ENCODE measurements around the gene TKT. TPM values are rescaled to one million over a fixed set of nuclear protein-coding genes. Genes with fewer than 3 reads are reported as not detected.

TKT gene
- polyA plus RNA-seq, 4 donors, result 58.8 to 407 (median 128) TPM

DNA sequence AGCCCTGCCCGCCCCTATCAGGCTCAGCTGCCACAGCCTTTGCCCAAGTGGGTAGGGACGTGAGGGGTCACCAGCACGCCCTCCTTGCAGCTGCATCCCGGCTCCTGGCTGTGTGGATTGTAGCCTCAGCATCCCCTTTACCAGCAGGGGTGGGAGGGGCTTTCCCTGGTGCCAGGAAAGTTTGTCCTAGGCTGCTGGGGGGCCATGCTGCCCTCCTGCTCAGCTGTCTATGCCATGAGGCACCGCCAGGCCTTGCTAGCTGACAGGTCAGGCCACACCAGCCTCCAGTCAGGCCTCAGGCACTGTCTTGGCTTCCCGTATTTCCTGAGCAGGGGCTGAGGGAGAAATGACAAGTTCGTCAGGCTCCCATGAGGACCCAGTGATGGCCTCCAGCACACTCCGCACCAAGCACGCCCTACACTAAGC, 32.3 kb downstream of the TKT start:
- Histone ChIP-seq H3K4me1 (ENCODE audit: control insufficient read depth in 3 of 3, insufficient read depth in 2 of 3, low read depth in 1 of 3, low read length in 2 of 3) (no peaks in the 10 kb centered on the region), H3K4me3 (ENCODE audit: low read depth in 1 of 3, low read length in 3 of 3) (no peak overlapping the region), H3K27me3 (ENCODE audit: control insufficient read depth in 3 of 3, insufficient read depth in 3 of 3, low read length in 3 of 3) (no peaks in the 10 kb centered on the region), H3K27ac (ENCODE audit: low read depth in 1 of 3, low read length in 2 of 3) (no peak overlapping the region), H3K9me3 (ENCODE audit: control insufficient read depth in 2 of 2, insufficient read depth in 1 of 2, low read depth in 1 of 2, low read length in 1 of 2) (peaks cover 0 to 2% of the 10 kb centered on the region in 2 donors), H3K36me3 (ENCODE audit: control insufficient read depth in 3 of 3, insufficient read depth in 2 of 3, low read depth in 1 of 3, low read length in 3 of 3) (peaks cover 9 to 64% (median 25%) of the 10 kb centered on the region in 3 donors)
- FAIRE-seq (no peak), DNase-seq (no peak)
- 90 to 94% (median 92%) methylated on average over 9 of the region's 9 CpGs for WGBS, 3 donors

DNA sequence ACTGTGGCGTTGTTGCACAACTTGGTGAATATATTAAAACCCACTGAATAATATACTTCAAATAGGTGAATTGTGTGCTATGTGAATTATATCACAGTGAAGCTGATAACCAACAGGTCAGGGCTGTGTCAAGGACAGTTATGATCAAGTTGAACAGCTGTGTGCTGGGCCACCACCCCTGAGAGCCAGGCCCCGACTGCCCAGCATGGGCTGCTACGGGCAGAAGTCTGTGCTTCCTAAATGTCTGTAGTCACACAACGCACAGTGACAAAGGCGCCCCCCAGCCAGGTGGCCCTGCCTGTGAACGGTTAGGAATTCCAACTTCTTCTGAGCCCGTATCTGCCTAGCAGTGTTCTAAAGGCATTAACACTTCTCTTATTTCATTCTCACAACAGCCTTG, 32.8 kb downstream of the TKT start:
- Histone ChIP-seq H3K27ac (ENCODE audit: low read depth in 1 of 3, low read length in 2 of 3) (no peak overlapping the region), H3K4me1 (ENCODE audit: control insufficient read depth in 3 of 3, insufficient read depth in 2 of 3, low read depth in 1 of 3, low read length in 2 of 3) (no peaks in the 10 kb centered on the region), H3K36me3 (ENCODE audit: control insufficient read depth in 3 of 3, insufficient read depth in 2 of 3, low read depth in 1 of 3, low read length in 3 of 3) (peaks cover 9 to 59% (median 24%) of the 10 kb centered on the region in 3 donors), H3K9me3 (ENCODE audit: control insufficient read depth in 2 of 2, insufficient read depth in 1 of 2, low read depth in 1 of 2, low read length in 1 of 2) (peaks cover 0 to 2% of the 10 kb centered on the region in 2 donors), H3K4me3 (ENCODE audit: low read depth in 1 of 3, low read length in 3 of 3) (no peak overlapping the region), H3K27me3 (ENCODE audit: control insufficient read depth in 3 of 3, insufficient read depth in 3 of 3, low read length in 3 of 3) (no peaks in the 10 kb centered on the region)
- FAIRE-seq (no peak), DNase-seq (no peak)
- 74 to 79% (median 75%) methylated on average over 7 of the region's 7 CpGs for WGBS, 3 donors

DNA sequence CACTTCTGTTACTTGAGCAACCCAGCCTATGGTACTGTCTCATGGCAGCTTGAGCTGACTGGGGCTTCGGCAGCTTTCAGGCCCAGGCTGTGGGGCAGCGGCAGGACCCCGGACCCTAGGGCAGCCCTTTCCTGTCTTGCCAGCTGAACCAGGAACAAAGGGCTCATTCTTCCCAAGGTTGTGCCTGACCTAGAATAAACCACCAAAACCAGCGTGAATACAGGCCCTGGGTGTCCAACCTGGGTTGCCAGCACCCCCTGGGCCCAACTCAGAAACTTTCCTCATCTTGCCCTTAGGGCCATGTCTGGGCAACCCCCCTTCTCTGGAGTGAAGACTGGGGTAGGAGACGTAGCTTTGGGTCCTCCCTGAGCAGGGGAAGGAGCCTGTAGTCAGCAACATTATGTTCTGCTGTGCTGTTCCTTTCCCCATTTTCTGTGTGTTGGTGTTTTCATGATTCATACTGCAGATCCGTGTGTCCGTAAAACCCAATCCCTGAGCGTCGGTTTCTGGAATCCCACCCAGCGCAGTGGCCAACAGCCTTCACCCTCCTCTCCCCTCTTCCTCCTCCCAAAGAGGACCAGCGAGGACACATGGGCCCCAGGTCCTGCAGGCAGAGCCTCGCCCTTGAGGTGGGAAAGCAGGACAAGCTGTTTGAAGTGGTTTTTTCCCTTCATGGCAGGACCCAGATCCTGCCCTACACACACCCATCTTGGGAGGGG, 33.5 kb downstream of the TKT start:
- H3K27ac ChIP-seq (ENCODE audit: low read depth in 1 of 3, low read length in 2 of 3), result no peak overlapping the region
- no peak for FAIRE-seq
- no peaks in the 10 kb centered on the region for H3K27me3 ChIP-seq (ENCODE audit: control insufficient read depth in 3 of 3, insufficient read depth in 3 of 3, low read length in 3 of 3)
- no peaks in the 10 kb centered on the region for H3K4me1 ChIP-seq (ENCODE audit: control insufficient read depth in 3 of 3, insufficient read depth in 2 of 3, low read depth in 1 of 3, low read length in 2 of 3)
- peaks cover 0 to 2% of the 10 kb centered on the region in 2 donors for H3K9me3 ChIP-seq (ENCODE audit: control insufficient read depth in 2 of 2, insufficient read depth in 1 of 2, low read depth in 1 of 2, low read length in 1 of 2)
- 90 to 93% (median 90%) methylated on average over 12 of the region's 12 CpGs for WGBS, 3 donors
- H3K36me3 ChIP-seq (ENCODE audit: control insufficient read depth in 3 of 3, insufficient read depth in 2 of 3, low read depth in 1 of 3, low read length in 3 of 3), result peaks cover 7 to 52% (median 22%) of the 10 kb centered on the region in 3 donors
- no peak overlapping the region for H3K4me3 ChIP-seq (ENCODE audit: low read depth in 1 of 3, low read length in 3 of 3)
- no peak for DNase-seq

DNA sequence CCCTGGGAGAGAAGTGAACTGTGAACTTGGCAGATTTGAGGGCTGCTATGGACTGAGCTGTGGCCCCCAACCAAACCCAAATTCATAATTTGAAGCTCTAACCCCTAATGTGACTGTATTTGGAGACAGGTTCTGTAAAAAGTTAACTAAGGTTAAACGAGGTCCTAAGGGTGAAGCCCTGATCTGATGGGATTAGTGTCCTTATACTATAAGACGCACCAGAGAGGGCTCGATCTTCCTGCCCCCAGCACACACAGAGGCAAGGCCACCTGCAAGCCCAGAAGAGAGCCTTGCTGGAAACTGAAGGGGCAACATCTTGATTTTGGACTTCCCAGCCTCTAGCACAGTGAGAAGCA, 34.0 kb downstream of the TKT start:
- Histone ChIP-seq H3K4me3 (ENCODE audit: low read depth in 1 of 3, low read length in 3 of 3) (no peak overlapping the region), H3K4me1 (ENCODE audit: control insufficient read depth in 3 of 3, insufficient read depth in 2 of 3, low read depth in 1 of 3, low read length in 2 of 3) (no peaks in the 10 kb centered on the region), H3K27me3 (ENCODE audit: control insufficient read depth in 3 of 3, insufficient read depth in 3 of 3, low read length in 3 of 3) (no peaks in the 10 kb centered on the region), H3K36me3 (ENCODE audit: control insufficient read depth in 3 of 3, insufficient read depth in 2 of 3, low read depth in 1 of 3, low read length in 3 of 3) (peaks cover 6 to 47% (median 17%) of the 10 kb centered on the region in 3 donors), H3K9me3 (ENCODE audit: control insufficient read depth in 2 of 2, insufficient read depth in 1 of 2, low read depth in 1 of 2, low read length in 1 of 2) (peaks cover 0 to 2% of the 10 kb centered on the region in 2 donors), H3K27ac (ENCODE audit: low read depth in 1 of 3, low read length in 2 of 3) (no peak overlapping the region)
- DNase-seq (no peak), FAIRE-seq (no peak)
- WGBS, 3 donors, result 75 to 88% (median 76%) methylated on average over 3 of the region's 3 CpGs

DNA sequence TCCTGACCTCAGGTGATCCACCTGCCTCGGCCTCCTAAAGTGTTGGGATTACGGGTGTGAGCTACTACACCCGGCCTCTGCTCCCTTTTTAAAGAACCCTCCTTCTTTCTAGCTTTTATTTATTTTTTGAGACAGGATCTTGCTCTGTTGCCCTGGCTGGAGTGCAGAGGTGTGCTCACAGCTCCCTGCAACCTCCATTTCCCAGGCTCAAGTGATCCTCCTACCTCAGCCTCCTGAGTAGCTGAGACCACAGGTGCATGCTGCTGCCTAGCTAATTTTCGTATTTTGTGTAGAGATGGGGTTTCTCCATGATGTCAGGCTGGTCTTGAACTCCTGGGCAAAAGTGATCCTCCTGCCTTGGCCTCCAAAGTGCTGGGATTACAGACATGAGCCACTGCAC, 34.5 kb downstream of the TKT start:
- FAIRE-seq, result no peak

DNA sequence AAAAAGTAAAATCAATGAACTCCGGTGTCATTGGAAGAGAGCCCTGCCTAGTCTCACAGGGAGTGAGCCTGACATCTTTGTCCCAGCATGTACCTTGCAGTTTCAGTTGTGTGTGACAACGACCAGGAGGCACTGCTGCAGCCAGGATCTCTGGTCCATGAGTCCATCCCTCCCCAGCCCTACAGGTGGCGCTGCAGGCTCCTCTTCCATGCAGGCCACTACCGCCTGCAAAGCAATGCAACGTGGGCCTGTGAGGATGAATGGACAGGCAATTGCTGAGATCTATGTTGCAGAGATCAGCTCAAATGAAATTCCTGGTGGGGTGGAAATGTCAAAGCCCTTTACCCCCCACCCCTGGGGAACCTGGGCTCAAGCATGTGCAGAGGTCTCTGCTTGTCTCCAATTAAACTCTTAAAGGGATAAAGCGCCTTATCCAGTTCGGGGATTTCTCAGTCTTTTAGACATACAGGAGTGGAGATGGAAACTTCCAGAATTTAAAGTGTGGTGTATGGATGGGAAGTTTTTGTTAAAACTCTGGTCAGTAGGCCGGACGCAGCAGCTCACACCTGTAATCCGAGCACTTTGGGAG, 35.8 kb downstream of the TKT start:
- Histone ChIP-seq H3K4me1 (ENCODE audit: control insufficient read depth in 3 of 3, insufficient read depth in 2 of 3, low read depth in 1 of 3, low read length in 2 of 3) (no peaks in the 10 kb centered on the region), H3K9me3 (ENCODE audit: control insufficient read depth in 2 of 2, insufficient read depth in 1 of 2, low read depth in 1 of 2, low read length in 1 of 2) (peaks cover 0 to 2% of the 10 kb centered on the region in 2 donors), H3K27ac (ENCODE audit: low read depth in 1 of 3, low read length in 2 of 3) (no peak overlapping the region), H3K27me3 (ENCODE audit: control insufficient read depth in 3 of 3, insufficient read depth in 3 of 3, low read length in 3 of 3) (no peaks in the 10 kb centered on the region), H3K4me3 (ENCODE audit: low read depth in 1 of 3, low read length in 3 of 3) (no peak overlapping the region), H3K36me3 (ENCODE audit: control insufficient read depth in 3 of 3, insufficient read depth in 2 of 3, low read depth in 1 of 3, low read length in 3 of 3) (peaks cover 6 to 29% (median 9%) of the 10 kb centered on the region in 3 donors)
- FAIRE-seq, result no peak
- WGBS, 3 donors, result 42 to 48% (median 46%) methylated on average over 10 of the region's 10 CpGs
- DNase-seq, result peak; percentile 85 to 91

More for the DNA sequence above, 34.5 kb downstream of the TKT start:
- H3K4me3 ChIP-seq (ENCODE audit: low read depth in 1 of 3, low read length in 3 of 3), result no peak overlapping the region
- H3K27me3 ChIP-seq (ENCODE audit: control insufficient read depth in 3 of 3, insufficient read depth in 3 of 3, low read length in 3 of 3), result no peaks in the 10 kb centered on the region
- H3K27ac ChIP-seq (ENCODE audit: low read depth in 1 of 3, low read length in 2 of 3), result no peak overlapping the region
- H3K9me3 ChIP-seq (ENCODE audit: control insufficient read depth in 2 of 2, insufficient read depth in 1 of 2, low read depth in 1 of 2, low read length in 1 of 2), result peaks cover 0 to 2% of the 10 kb centered on the region in 2 donors
- no peak for DNase-seq
- peaks cover 6 to 42% (median 17%) of the 10 kb centered on the region in 3 donors for H3K36me3 ChIP-seq (ENCODE audit: control insufficient read depth in 3 of 3, insufficient read depth in 2 of 3, low read depth in 1 of 3, low read length in 3 of 3)
- H3K4me1 ChIP-seq (ENCODE audit: control insufficient read depth in 3 of 3, insufficient read depth in 2 of 3, low read depth in 1 of 3, low read length in 2 of 3), result no peaks in the 10 kb centered on the region
- 79 to 91% (median 91%) methylated on average over 4 of the region's 4 CpGs for WGBS, 3 donors

DNA sequence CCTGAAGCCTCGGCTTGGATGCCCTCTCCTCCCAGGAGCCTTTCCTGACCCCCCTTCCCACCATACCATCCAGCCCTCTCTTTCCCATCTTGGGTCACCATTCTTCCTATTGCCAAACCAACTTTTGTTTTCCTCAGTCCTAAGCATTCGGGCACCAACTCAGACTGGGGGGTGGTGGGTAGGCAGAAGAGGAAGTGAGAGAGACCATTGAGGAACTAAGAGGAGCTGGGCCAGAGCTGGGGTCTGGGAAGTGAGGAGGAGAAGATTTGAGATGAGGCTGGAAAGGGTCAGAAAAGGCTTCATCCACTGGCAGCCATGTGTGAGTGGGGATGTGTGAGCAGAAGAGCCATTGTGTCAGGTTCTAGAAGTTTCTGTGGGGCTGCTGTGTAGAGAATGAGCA, 37.7 kb downstream of the TKT start:
- Histone ChIP-seq H3K9me3 (ENCODE audit: control insufficient read depth in 2 of 2, insufficient read depth in 1 of 2, low read depth in 1 of 2, low read length in 1 of 2) (peaks cover 0 to 2% of the 10 kb centered on the region in 2 donors), H3K36me3 (ENCODE audit: control insufficient read depth in 3 of 3, insufficient read depth in 2 of 3, low read depth in 1 of 3, low read length in 3 of 3) (peaks cover 0 to 10% (median 2%) of the 10 kb centered on the region in 3 donors), H3K4me1 (ENCODE audit: control insufficient read depth in 3 of 3, insufficient read depth in 2 of 3, low read depth in 1 of 3, low read length in 2 of 3) (no peaks in the 10 kb centered on the region), H3K27me3 (ENCODE audit: control insufficient read depth in 3 of 3, insufficient read depth in 3 of 3, low read length in 3 of 3) (no peaks in the 10 kb centered on the region), H3K27ac (ENCODE audit: low read depth in 1 of 3, low read length in 2 of 3) (no peak overlapping the region), H3K4me3 (ENCODE audit: low read depth in 1 of 3, low read length in 3 of 3) (no peak overlapping the region)
- 75 to 83% (median 77%) methylated on average over 2 of the region's 2 CpGs for WGBS, 3 donors
- FAIRE-seq (no peak), DNase-seq (no peak)

DNA sequence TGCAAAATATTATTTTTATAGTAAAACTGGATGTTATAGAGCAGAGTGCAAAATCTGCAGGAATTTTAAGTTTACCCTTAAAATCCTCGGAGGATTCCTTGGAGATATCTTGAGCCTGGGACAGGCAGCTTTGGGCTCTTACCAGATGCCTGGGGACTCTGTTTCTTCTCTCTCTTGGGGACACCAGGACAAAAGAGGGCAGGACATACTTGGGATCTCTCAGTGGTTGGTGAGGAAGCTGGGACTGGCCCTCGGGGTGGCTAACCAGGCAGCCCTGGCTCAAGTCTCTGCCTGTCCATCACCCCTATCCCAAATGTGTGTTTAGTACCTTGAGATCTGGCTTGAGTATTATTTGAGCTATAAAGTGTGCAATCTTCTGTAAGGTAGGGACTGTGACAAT, 38.6 kb downstream of the TKT start:
- H3K36me3 ChIP-seq (ENCODE audit: control insufficient read depth in 3 of 3, insufficient read depth in 2 of 3, low read depth in 1 of 3, low read length in 3 of 3), result peaks cover 0 to 3% (median 0%) of the 10 kb centered on the region in 3 donors
- peaks cover 0 to 2% of the 10 kb centered on the region in 2 donors for H3K9me3 ChIP-seq (ENCODE audit: control insufficient read depth in 2 of 2, insufficient read depth in 1 of 2, low read depth in 1 of 2, low read length in 1 of 2)
- DNase-seq, result no peak
- no peak overlapping the region for H3K4me3 ChIP-seq (ENCODE audit: low read depth in 1 of 3, low read length in 3 of 3)
- H3K27ac ChIP-seq (ENCODE audit: low read depth in 1 of 3, low read length in 2 of 3), result no peak overlapping the region
- FAIRE-seq, result no peak
- H3K4me1 ChIP-seq (ENCODE audit: control insufficient read depth in 3 of 3, insufficient read depth in 2 of 3, low read depth in 1 of 3, low read length in 2 of 3), result no peaks in the 10 kb centered on the region
- WGBS, 3 donors, result 81 to 91% (median 84%) methylated on average over 2 of the region's 2 CpGs
- H3K27me3 ChIP-seq (ENCODE audit: control insufficient read depth in 3 of 3, insufficient read depth in 3 of 3, low read length in 3 of 3), result no peaks in the 10 kb centered on the region
